ENCODE results near the gene ADAMTS3. TPM values are rescaled to one million over a fixed set of nuclear protein-coding genes. Genes with fewer than 3 reads are reported as not detected.
"Not testable (repeated sequence)": the region's sequence is repeated elsewhere in the genome, so short reads cannot be mapped to it uniquely, and the experiment has no call there.

ADAMTS3 gene
- total and polyA plus RNA-seq, 3 experiments from 2014 or later, result not detected

GRCh38 chr4:72564184-72564583 lies 4.8 kb downstream of the ADAMTS3 start:
- no peak for DNase-seq
- peaks cover 0 to 5% (median 0%) of the 10 kb centered on the region in 5 donors for H3K9me3 Mint-ChIP-seq
- Histone ChIP-seq H3K4me3 (ENCODE audit: low read length) (no peak overlapping the region), H3K4me1 (ENCODE audit: insufficient read depth, low read length) (no peaks in the 10 kb centered on the region), H3K36me3 (ENCODE audit: insufficient read depth, low read length) (no peaks in the 10 kb centered on the region), H3K27ac (ENCODE audit: low read depth, low read length) (no peak overlapping the region), H3K27me3 (ENCODE audit: insufficient read depth, low read length, poor library complexity, severe bottlenecking) (no peaks in the 10 kb centered on the region), H3K9me3 (ENCODE audit: low read length) (no peaks in the 10 kb centered on the region)
- peaks cover 4 to 12% (median 11%) of the 10 kb centered on the region in 3 donors for H3K4me1 Mint-ChIP-seq
- H3K4me3 Mint-ChIP-seq, result no peak overlapping the region
- H3K27ac Mint-ChIP-seq, result no peak overlapping the region
- POLR2A ChIA-PET, result no interaction called here
- H3K36me3 Mint-ChIP-seq, result no peaks in the 10 kb centered on the region
- CTCF ChIA-PET, result no interaction called here
- H3K27me3 Mint-ChIP-seq, result peaks cover 10 to 34% of the 10 kb centered on the region in 2 donors

GRCh38 chr4:72558655-72559054 lies 10.4 kb downstream of the ADAMTS3 start:
- H3K36me3 ChIP-seq (ENCODE audit: insufficient read depth, low read length), result no peaks in the 10 kb centered on the region
- H3K4me3 ChIP-seq (ENCODE audit: low read length), result no peak overlapping the region
- H3K27ac Mint-ChIP-seq, result no peak overlapping the region
- peaks cover 0 to 1% of the 10 kb centered on the region in 2 donors for H3K27me3 Mint-ChIP-seq
- H3K9me3 ChIP-seq (ENCODE audit: low read length), result no peaks in the 10 kb centered on the region
- no peaks in the 10 kb centered on the region for H3K36me3 Mint-ChIP-seq
- H3K4me1 Mint-ChIP-seq, result no peaks in the 10 kb centered on the region
- H3K9me3 Mint-ChIP-seq, result peaks cover 0 to 4% (median 2%) of the 10 kb centered on the region in 5 donors
- no peak overlapping the region for H3K4me3 Mint-ChIP-seq
- ChIA-PET CTCF (no interaction called here), POLR2A (no interaction called here)
- H3K4me1 ChIP-seq (ENCODE audit: insufficient read depth, low read length), result no peaks in the 10 kb centered on the region
- no peak overlapping the region for H3K27ac ChIP-seq (ENCODE audit: low read depth, low read length)
- DNase-seq, result no peak
- no peaks in the 10 kb centered on the region for H3K27me3 ChIP-seq (ENCODE audit: insufficient read depth, low read length, poor library complexity, severe bottlenecking)

- no peaks in the 10 kb centered on the region for H3K27me3 Mint-ChIP-seq
- ChIA-PET CTCF (no interaction called here), POLR2A (no interaction called here)
- H3K27ac Mint-ChIP-seq, result no peak overlapping the region
- Histone ChIP-seq H3K9me3 (ENCODE audit: low read length) (no peaks in the 10 kb centered on the region), H3K36me3 (ENCODE audit: insufficient read depth, low read length) (no peaks in the 10 kb centered on the region), H3K4me1 (ENCODE audit: insufficient read depth, low read length) (no peaks in the 10 kb centered on the region), H3K4me3 (ENCODE audit: low read length) (no peak overlapping the region), H3K27ac (ENCODE audit: low read depth, low read length) (no peak overlapping the region), H3K27me3 (ENCODE audit: insufficient read depth, low read length, poor library complexity, severe bottlenecking) (no peaks in the 10 kb centered on the region)
- H3K4me3 Mint-ChIP-seq, result no peak overlapping the region
- H3K36me3 Mint-ChIP-seq, result no peaks in the 10 kb centered on the region
- H3K9me3 Mint-ChIP-seq, result peaks cover 0 to 4% (median 2%) of the 10 kb centered on the region in 5 donors
- no peaks in the 10 kb centered on the region for H3K4me1 Mint-ChIP-seq
- no peak for DNase-seq
Observed at GRCh38 chr4:72557021-72557420, 12.0 kb downstream of the ADAMTS3 start.

- H3K9me3 Mint-ChIP-seq, result peaks cover 0 to 4% (median 2%) of the 10 kb centered on the region in 5 donors
- no peaks in the 10 kb centered on the region for H3K4me1 Mint-ChIP-seq
- H3K4me3 ChIP-seq (ENCODE audit: low read length), result no peak overlapping the region
- DNase-seq, result no peak
- H3K36me3 Mint-ChIP-seq, result no peaks in the 10 kb centered on the region
- no peaks in the 10 kb centered on the region for H3K27me3 ChIP-seq (ENCODE audit: insufficient read depth, low read length, poor library complexity, severe bottlenecking)
- POLR2A ChIA-PET, result no interaction called here
- H3K4me1 ChIP-seq (ENCODE audit: insufficient read depth, low read length), result no peaks in the 10 kb centered on the region
- H3K36me3 ChIP-seq (ENCODE audit: insufficient read depth, low read length), result no peaks in the 10 kb centered on the region
- CTCF ChIA-PET, result no interaction called here
- H3K27ac ChIP-seq (ENCODE audit: low read depth, low read length), result no peak overlapping the region
- no peaks in the 10 kb centered on the region for H3K27me3 Mint-ChIP-seq
- no peak overlapping the region for H3K27ac Mint-ChIP-seq
- H3K9me3 ChIP-seq (ENCODE audit: low read length), result no peaks in the 10 kb centered on the region
- H3K4me3 Mint-ChIP-seq, result no peak overlapping the region
Observed at GRCh38 chr4:72555377-72555831, 13.6 kb downstream of the ADAMTS3 start.

GRCh38 chr4:72553540-72554337 lies 15.3 kb downstream of the ADAMTS3 start:
- Histone ChIP-seq H3K36me3 (ENCODE audit: insufficient read depth, low read length) (no peaks in the 10 kb centered on the region), H3K27ac (ENCODE audit: low read depth, low read length) (no peak overlapping the region), H3K4me3 (ENCODE audit: low read length) (no peak overlapping the region), H3K9me3 (ENCODE audit: low read length) (no peaks in the 10 kb centered on the region), H3K27me3 (ENCODE audit: insufficient read depth, low read length, poor library complexity, severe bottlenecking) (no peaks in the 10 kb centered on the region), H3K4me1 (ENCODE audit: insufficient read depth, low read length) (no peaks in the 10 kb centered on the region)
- Mint-ChIP-seq H3K4me3 (no peak overlapping the region), H3K9me3 (peaks cover 0 to 4% (median 2%) of the 10 kb centered on the region in 5 donors), H3K27me3 (no peaks in the 10 kb centered on the region), H3K27ac (no peak overlapping the region), H3K4me1 (no peaks in the 10 kb centered on the region), H3K36me3 (no peaks in the 10 kb centered on the region)
- DNase-seq, result no peak
- ChIA-PET CTCF (no interaction called here), POLR2A (no interaction called here)

GRCh38 chr4:72552447-72552846 lies 16.6 kb downstream of the ADAMTS3 start:
- POLR2A ChIA-PET, result no interaction called here
- no peak overlapping the region for H3K27ac Mint-ChIP-seq
- no peaks in the 10 kb centered on the region for H3K36me3 Mint-ChIP-seq

GRCh38 chr4:72546456-72546855 lies 22.6 kb downstream of the ADAMTS3 start:
- Histone ChIP-seq H3K27ac (ENCODE audit: low read depth, low read length) (no peak overlapping the region), H3K27me3 (ENCODE audit: insufficient read depth, low read length, poor library complexity, severe bottlenecking) (peaks cover 3% of the 10 kb centered on the region), H3K4me1 (ENCODE audit: insufficient read depth, low read length) (no peaks in the 10 kb centered on the region), H3K9me3 (ENCODE audit: low read length) (no peaks in the 10 kb centered on the region), H3K4me3 (ENCODE audit: low read length) (no peak overlapping the region), H3K36me3 (ENCODE audit: insufficient read depth, low read length) (no peaks in the 10 kb centered on the region)
- Mint-ChIP-seq H3K27ac (no peak overlapping the region), H3K9me3 (peaks cover 0 to 2% (median 0%) of the 10 kb centered on the region in 5 donors), H3K4me1 (no peaks in the 10 kb centered on the region), H3K27me3 (peaks cover 0 to 4% of the 10 kb centered on the region in 2 donors), H3K36me3 (no peaks in the 10 kb centered on the region), H3K4me3 (no peak overlapping the region)
- no peak for DNase-seq
- CTCF ChIA-PET, result no interaction called here
- POLR2A ChIA-PET, result no interaction called here

More at GRCh38 chr4:72552447-72552846, 16.6 kb downstream of the ADAMTS3 start:
- CTCF ChIA-PET, result no interaction called here
- H3K27ac ChIP-seq (ENCODE audit: low read depth, low read length), result no peak overlapping the region
- H3K4me3 ChIP-seq (ENCODE audit: low read length), result no peak overlapping the region
- H3K36me3 ChIP-seq (ENCODE audit: insufficient read depth, low read length), result no peaks in the 10 kb centered on the region
- H3K4me1 ChIP-seq (ENCODE audit: insufficient read depth, low read length), result no peaks in the 10 kb centered on the region
- Mint-ChIP-seq H3K4me1 (no peaks in the 10 kb centered on the region), H3K9me3 (peaks cover 0 to 4% (median 0%) of the 10 kb centered on the region in 5 donors), H3K27me3 (peaks cover 0 to 4% of the 10 kb centered on the region in 2 donors), H3K4me3 (no peak overlapping the region)
- no peaks in the 10 kb centered on the region for H3K27me3 ChIP-seq (ENCODE audit: insufficient read depth, low read length, poor library complexity, severe bottlenecking)
- no peak for DNase-seq
- H3K9me3 ChIP-seq (ENCODE audit: low read length), result no peaks in the 10 kb centered on the region

- H3K36me3 Mint-ChIP-seq, H3K27me3 Mint-ChIP-seq: not testable (repeated sequence)
Observed at GRCh38 chr4:72540694-72541093, 28.3 kb downstream of the ADAMTS3 start.

More at GRCh38 chr4:72540694-72541093, 28.3 kb downstream of the ADAMTS3 start:
- H3K4me3 ChIP-seq (ENCODE audit: low read length); H3K27me3 ChIP-seq (ENCODE audit: insufficient read depth, low read length, poor library complexity, severe bottlenecking); H3K4me1 Mint-ChIP-seq; H3K27ac Mint-ChIP-seq; CTCF ChIA-PET; H3K36me3 ChIP-seq (ENCODE audit: insufficient read depth, low read length); DNase-seq; H3K4me3 Mint-ChIP-seq; H3K27ac ChIP-seq (ENCODE audit: low read depth, low read length); H3K4me1 ChIP-seq (ENCODE audit: insufficient read depth, low read length); POLR2A ChIA-PET; H3K9me3 ChIP-seq (ENCODE audit: low read length): not testable (repeated sequence)
- H3K9me3 Mint-ChIP-seq, result peaks cover 0 to 12% (median 6%) of the 10 kb centered on the region in 5 donors

Measured in CD8-positive, alpha-beta memory T cell (primary cell).